Measurements from ENCODE around the gene MCF2L. TPM values are rescaled to one million over a fixed set of nuclear protein-coding genes. Genes with fewer than 3 reads are reported as not detected.

Gene MCF2L
- total RNA-seq, 1 donor from 2014 or later = 83.0 TPM

DNA sequence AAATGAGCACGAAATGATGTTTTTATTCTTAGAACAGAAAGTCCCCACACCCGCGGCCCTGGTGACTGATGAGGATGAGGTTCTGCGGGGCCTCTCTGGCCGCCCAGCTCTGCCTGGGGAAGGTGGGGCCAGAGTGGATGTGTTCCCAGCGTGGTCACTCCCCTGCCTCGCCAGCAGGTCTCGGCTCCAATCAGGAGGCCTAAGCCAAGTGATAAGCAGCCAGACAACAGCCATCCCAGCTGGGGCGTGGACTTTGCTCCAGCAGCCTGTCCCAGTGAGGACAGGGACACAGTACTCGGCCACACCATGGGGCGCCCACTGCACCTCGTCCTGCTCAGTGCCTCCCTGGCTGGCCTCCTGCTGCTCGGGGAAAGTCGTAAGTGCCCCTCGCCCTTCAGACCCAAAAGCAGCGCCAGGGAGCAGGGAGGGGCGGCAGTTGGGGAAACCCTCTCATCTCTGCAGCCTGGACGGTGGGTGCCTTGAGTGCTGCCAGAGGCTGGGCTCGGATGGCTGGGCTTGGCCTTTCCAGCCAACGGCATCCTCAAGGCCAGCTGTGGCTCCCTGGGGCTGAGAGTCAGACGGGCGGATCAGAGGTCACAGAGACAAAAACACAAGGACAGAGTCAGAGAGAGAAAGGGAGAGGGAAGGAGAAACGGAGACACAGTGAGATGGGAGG lies 153.7 kb downstream of the MCF2L start, which contains the start of gene F10:
Gene F10 (plus strand): TSS at position 250 of the 676 bp plus-strand sequence. CDS start 57 bp downstream, at position 307.
- Mint-ChIP-seq H3K27me3 (ENCODE audit: unreplicated experiment) (peaks cover 13% of the 10 kb centered on the region), H3K27ac (ENCODE audit: unreplicated experiment) (peak within 1 kb of the TSS; percentile 53), H3K4me1 (ENCODE audit: low read depth, unreplicated experiment) (peaks cover 6% of the 10 kb centered on the region), H3K4me3 (ENCODE audit: unreplicated experiment) (peak within 1 kb of the TSS; percentile 57), H3K9me3 (ENCODE audit: unreplicated experiment) (peaks cover 6% of the 10 kb centered on the region), H3K36me3 (ENCODE audit: unreplicated experiment) (no peaks in the 10 kb centered on the region)
- TF ChIP-seq, protein P1, sequence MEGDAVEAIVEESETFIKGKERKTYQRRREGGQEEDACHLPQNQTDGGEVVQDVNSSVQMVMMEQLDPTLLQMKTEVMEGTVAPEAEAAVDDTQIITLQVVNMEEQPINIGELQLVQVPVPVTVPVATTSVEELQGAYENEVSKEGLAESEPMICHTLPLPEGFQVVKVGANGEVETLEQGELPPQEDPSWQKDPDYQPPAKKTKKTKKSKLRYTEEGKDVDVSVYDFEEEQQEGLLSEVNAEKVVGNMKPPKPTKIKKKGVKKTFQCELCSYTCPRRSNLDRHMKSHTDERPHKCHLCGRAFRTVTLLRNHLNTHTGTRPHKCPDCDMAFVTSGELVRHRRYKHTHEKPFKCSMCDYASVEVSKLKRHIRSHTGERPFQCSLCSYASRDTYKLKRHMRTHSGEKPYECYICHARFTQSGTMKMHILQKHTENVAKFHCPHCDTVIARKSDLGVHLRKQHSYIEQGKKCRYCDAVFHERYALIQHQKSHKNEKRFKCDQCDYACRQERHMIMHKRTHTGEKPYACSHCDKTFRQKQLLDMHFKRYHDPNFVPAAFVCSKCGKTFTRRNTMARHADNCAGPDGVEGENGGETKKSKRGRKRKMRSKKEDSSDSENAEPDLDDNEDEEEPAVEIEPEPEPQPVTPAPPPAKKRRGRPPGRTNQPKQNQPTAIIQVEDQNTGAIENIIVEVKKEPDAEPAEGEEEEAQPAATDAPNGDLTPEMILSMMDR (IDR thresholded peaks at IDR 0.05; ENCODE audit: partially characterized antibody, unreplicated experiment) = no peak
- DNase-seq = peak; percentile 40

DNA sequence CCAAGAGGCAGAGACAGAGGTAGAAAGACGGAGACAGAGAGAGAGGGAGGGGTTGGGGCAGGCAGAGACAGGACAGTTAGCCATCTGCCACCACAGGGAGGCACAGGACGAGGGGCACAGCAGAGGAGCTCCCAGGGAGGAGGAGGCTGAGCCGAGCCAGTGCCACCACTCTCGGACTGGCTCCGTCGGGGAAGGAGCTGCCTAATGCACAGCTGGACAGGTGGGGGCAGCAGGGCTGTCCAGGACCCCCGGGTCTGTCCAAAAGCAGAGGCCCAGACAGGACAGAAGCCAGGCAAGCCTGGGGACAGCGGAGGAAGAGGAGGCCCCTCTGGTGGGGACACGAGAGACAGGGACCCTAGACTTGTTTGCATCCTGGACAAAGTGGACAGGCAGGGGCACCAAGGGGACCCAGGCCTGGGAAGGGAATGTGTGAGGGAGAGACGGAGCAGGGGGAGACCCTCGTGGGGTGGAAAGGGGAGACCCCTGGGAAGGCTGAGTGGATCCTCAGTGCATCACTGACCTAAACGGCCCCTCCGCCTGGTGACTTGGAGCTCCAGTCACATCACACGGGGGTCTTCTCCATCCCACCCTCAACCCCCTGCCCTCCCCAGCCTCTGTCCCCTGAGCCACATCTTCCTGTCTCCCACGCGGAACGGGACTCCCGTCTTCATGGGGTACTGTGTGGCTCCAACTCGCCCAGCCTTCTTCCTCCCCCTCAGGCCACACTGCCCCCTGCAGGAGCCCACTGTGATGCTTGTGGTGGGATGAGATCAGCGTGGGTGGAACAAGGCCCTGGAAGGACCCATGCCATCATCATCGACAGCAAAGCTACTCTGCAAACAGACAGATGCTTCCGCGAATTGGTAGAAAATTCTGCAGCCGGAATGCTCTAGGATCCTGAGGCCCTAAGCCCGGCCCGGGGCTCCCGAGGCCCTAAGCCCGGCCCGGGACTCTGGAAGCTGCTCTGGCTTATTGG lies 154.5 kb downstream of the MCF2L start:
- DNase-seq = peak; percentile 16
- peaks cover 14% of the 10 kb centered on the region for H3K27me3 Mint-ChIP-seq (ENCODE audit: unreplicated experiment)
- H3K4me1 Mint-ChIP-seq (ENCODE audit: low read depth, unreplicated experiment) = peaks cover 6% of the 10 kb centered on the region
- peaks cover 6% of the 10 kb centered on the region for H3K9me3 Mint-ChIP-seq (ENCODE audit: unreplicated experiment)
- peak overlapping the region; percentile 57 for H3K4me3 Mint-ChIP-seq (ENCODE audit: unreplicated experiment)
- TF ChIP-seq, protein P1 (IDR thresholded peaks at IDR 0.05; ENCODE audit: partially characterized antibody, unreplicated experiment) = no peak
- peak overlapping the region; percentile 53 for H3K27ac Mint-ChIP-seq (ENCODE audit: unreplicated experiment)
- no peaks in the 10 kb centered on the region for H3K36me3 Mint-ChIP-seq (ENCODE audit: unreplicated experiment)

GRCh38 chr13:113124211-113124970 lies 155.4 kb downstream of the MCF2L start:
- Mint-ChIP-seq H3K27me3 (ENCODE audit: unreplicated experiment) (peaks cover 14% of the 10 kb centered on the region), H3K4me1 (ENCODE audit: low read depth, unreplicated experiment) (peaks cover 6% of the 10 kb centered on the region), H3K27ac (ENCODE audit: unreplicated experiment) (no peak overlapping the region), H3K4me3 (ENCODE audit: unreplicated experiment) (no peak overlapping the region), H3K36me3 (ENCODE audit: unreplicated experiment) (no peaks in the 10 kb centered on the region), H3K9me3 (ENCODE audit: unreplicated experiment) (peaks cover 6% of the 10 kb centered on the region)
- TF ChIP-seq, protein P1 (IDR thresholded peaks at IDR 0.05; ENCODE audit: partially characterized antibody, unreplicated experiment) = no peak
- DNase-seq = peak; percentile 5

DNA sequence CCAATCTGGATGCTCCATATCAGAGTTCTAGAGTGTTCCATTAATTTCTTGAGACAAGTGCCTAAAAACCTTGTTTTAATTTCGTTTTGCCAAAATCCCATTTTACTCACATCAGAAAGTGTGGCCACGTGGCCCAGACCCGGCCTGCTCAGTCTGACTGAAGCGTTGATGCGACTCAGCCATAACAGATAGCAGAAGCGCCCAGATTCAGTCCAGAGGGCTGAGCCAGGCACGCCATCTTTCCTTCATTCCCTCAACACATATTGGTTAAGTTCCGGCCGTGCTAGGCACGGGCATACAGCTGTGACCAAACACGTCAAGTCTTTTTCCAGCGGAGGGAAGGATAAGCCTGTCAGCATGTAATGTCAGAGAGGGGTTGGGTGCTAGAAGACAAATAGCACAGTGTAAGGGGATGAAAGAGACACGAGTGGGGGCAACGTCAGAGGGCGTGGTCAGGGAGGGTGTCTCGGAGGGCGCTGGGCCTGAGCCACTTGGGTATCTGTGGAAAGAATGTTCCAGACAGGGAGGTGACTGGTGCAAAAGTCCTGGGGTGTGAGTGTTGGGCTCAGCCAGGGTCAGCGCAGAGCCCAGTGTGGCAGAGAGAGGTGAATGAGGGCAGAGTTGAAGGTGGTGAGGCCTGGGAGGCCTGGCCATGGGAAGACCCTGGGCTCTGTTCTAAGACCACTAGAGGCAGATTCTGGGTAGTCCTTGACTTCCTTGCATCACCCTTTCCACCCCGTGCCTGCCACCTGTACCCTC lies 156.7 kb downstream of the MCF2L start:
- no peaks in the 10 kb centered on the region for H3K36me3 Mint-ChIP-seq (ENCODE audit: unreplicated experiment)
- TF ChIP-seq, protein P1 (IDR thresholded peaks at IDR 0.05; ENCODE audit: partially characterized antibody, unreplicated experiment) = no peak

More for the DNA sequence above, 156.7 kb downstream of the MCF2L start:
- peaks cover 3% of the 10 kb centered on the region for H3K9me3 Mint-ChIP-seq (ENCODE audit: unreplicated experiment)
- DNase-seq = peak; percentile 4
- peaks cover 10% of the 10 kb centered on the region for H3K27me3 Mint-ChIP-seq (ENCODE audit: unreplicated experiment)
- H3K27ac Mint-ChIP-seq (ENCODE audit: unreplicated experiment) = no peak overlapping the region
- H3K4me3 Mint-ChIP-seq (ENCODE audit: unreplicated experiment) = no peak overlapping the region
- peaks cover 6% of the 10 kb centered on the region for H3K4me1 Mint-ChIP-seq (ENCODE audit: low read depth, unreplicated experiment)
